ENCODE measurements around the gene CHRNB1. TPM values are rescaled to one million over a fixed set of nuclear protein-coding genes. Genes with fewer than 3 reads are reported as not detected.

CHRNB1 gene
- polyA plus RNA-seq, 1 donor from 2014 or later: 18.2 TPM

- Histone ChIP-seq H3F3A (ENCODE audit: insufficient read depth, low read length, poor library complexity, severe bottlenecking) (peaks cover 4% of the 10 kb centered on the region), H3K9me2 (ENCODE audit: insufficient read depth, low read length) (no peaks in the 10 kb centered on the region), H3K36me3 (ENCODE audit: insufficient read depth, low read length) (no peaks in the 10 kb centered on the region), H3K79me2 (replicated peaks; ENCODE audit: insufficient read depth, low read length) (no peaks in the 10 kb centered on the region), H3K9me3 (ENCODE audit: low read length) (no peaks in the 10 kb centered on the region), H2AFZ (ENCODE audit: low read depth, low read length) (peak overlapping the region; percentile 47), H3K27ac (ENCODE audit: low read length) (peak overlapping the region; percentile 99), H3K4me3 (ENCODE audit: low read length) (peak overlapping the region; percentile 85), H3K27me3 (ENCODE audit: insufficient read depth, low read depth, low read length) (peaks cover 40% of the 10 kb centered on the region), H3K4me2 (ENCODE audit: low read length) (peak overlapping the region; percentile 79), H4K20me1 (ENCODE audit: insufficient read depth) (no peaks in the 10 kb centered on the region), H3K9ac (ENCODE audit: low read length) (peak overlapping the region; percentile 97)
- TF ChIP-seq REST (IDR thresholded peaks at IDR 0.05; ENCODE audit: borderline replicate concordance) (no peak), EZH2 (IDR thresholded peaks at IDR 0.05; ENCODE audit: borderline replicate concordance, insufficient read depth, low read length, poor library complexity, severe bottlenecking) (no peak), EP300 (conservative IDR thresholded peaks at IDR 0.05; ENCODE audit: poor library complexity, severe bottlenecking) (peak; percentile 26), TAF1 (IDR thresholded peaks at IDR 0.05; ENCODE audit: low read depth) (no peak), SMC3 (conservative IDR thresholded peaks at IDR 0.05; ENCODE audit: poor library complexity) (no peak), CTCF (IDR thresholded peaks at IDR 0.05; ENCODE audit: poor library complexity, severe bottlenecking) (peak; percentile 42), RAD21 (conservative IDR thresholded peaks at IDR 0.05) (no peak), POLR2AphosphoS5 (IDR thresholded peaks at IDR 0.05) (no peak)
Observed at GRCh38 chr17:7440834-7441195, 4.0 kb upstream of the CHRNB1 start.

DNA sequence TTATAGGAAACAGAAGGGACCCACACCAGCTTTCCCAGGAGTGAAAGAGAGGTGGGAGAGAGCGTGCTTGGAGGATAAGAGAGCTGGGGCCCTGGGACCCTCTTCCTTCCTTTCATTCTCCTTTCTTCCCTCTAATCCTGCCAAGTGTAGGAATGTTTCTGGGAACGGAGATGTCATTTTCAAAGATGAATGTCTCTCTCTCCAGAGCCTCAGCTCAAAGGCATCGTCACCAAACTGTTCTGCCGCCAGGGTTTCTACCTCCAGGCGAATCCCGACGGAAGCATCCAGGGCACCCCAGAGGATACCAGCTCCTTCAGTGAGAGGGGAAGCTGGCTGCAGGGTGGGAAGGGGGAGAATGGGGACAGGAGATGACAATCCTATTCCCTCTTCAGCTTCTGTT is 3.6 kb upstream of the CHRNB1 start:
- Histone ChIP-seq H3K9ac (ENCODE audit: low read length) (peak overlapping the region; percentile 97), H3K4me2 (ENCODE audit: low read length) (peak overlapping the region; percentile 79), H3K9me3 (ENCODE audit: low read length) (no peaks in the 10 kb centered on the region), H3F3A (ENCODE audit: insufficient read depth, low read length, poor library complexity, severe bottlenecking) (peaks cover 4% of the 10 kb centered on the region), H3K4me3 (ENCODE audit: low read length) (peak overlapping the region; percentile 85), H2AFZ (ENCODE audit: low read depth, low read length) (no peak overlapping the region), H3K27ac (ENCODE audit: low read length) (peak overlapping the region; percentile 99), H3K79me2 (replicated peaks; ENCODE audit: insufficient read depth, low read length) (no peaks in the 10 kb centered on the region), H4K20me1 (ENCODE audit: insufficient read depth) (no peaks in the 10 kb centered on the region), H3K27me3 (ENCODE audit: insufficient read depth, low read depth, low read length) (peaks cover 40% of the 10 kb centered on the region), H3K9me2 (ENCODE audit: insufficient read depth, low read length) (no peaks in the 10 kb centered on the region), H3K36me3 (ENCODE audit: insufficient read depth, low read length) (no peaks in the 10 kb centered on the region)
- no peak for TF ChIP-seq EP300 (conservative IDR thresholded peaks at IDR 0.05; ENCODE audit: poor library complexity, severe bottlenecking)
- TF ChIP-seq SMC3 (conservative IDR thresholded peaks at IDR 0.05; ENCODE audit: poor library complexity): peak; percentile 31
- TF ChIP-seq POLR2AphosphoS5 (IDR thresholded peaks at IDR 0.05): no peak
- TF ChIP-seq REST (IDR thresholded peaks at IDR 0.05; ENCODE audit: borderline replicate concordance): peak; percentile 99
- no peak for TF ChIP-seq CTCF (IDR thresholded peaks at IDR 0.05; ENCODE audit: poor library complexity, severe bottlenecking)
- TF ChIP-seq RAD21 (conservative IDR thresholded peaks at IDR 0.05): no peak
- peak; percentile 9 for TF ChIP-seq TAF1 (IDR thresholded peaks at IDR 0.05; ENCODE audit: low read depth)
- TF ChIP-seq MXI1 (conservative IDR thresholded peaks at IDR 0.05; ENCODE audit: poor library complexity, severe bottlenecking): no peak
- no peak for TF ChIP-seq EZH2 (IDR thresholded peaks at IDR 0.05; ENCODE audit: borderline replicate concordance, insufficient read depth, low read length, poor library complexity, severe bottlenecking)
